RCC 7860 (cell line): ENCODE results near the gene HMGXB3.

Source experiments
- DNase-seq: peaks from one replicate; pipeline ENCODE4 v3.0.0-alpha.2; 2015; ENCODE audit warnings: low spot score
- FAIRE-seq: peaks from 2 replicates; lab custom pipeline; 2012; peaks lifted over from hg19 to GRCh38; lab: Jason Lieb, UNC

HMGXB3 gene

DNA sequence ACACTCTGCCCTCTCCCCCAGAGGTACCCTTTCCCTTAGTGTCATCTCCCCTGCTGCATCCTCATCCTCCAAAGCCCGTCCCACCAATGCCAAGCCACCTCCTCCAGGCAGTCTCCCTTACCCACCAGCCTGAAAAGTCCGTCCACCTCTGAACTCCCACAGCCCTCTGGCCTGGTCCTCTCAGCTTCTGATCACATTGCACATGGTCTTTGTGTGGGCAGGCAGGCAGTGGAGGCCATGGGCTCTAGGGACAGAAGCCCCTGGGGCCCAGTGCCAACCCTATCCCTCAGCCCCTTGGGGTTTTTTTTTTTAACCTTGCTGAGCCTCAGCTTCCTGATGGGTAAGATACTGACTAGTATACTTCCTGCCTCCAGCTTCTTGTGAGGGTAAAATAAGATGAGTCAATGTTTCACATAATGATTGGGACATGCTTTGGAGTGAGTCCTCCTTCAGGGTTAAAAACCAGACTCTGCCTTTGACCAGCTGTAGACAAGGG is 66.4 kb downstream of the HMGXB3 start:
- DNase-seq (peak; percentile 73), FAIRE-seq (peak; percentile 80)

DNA sequence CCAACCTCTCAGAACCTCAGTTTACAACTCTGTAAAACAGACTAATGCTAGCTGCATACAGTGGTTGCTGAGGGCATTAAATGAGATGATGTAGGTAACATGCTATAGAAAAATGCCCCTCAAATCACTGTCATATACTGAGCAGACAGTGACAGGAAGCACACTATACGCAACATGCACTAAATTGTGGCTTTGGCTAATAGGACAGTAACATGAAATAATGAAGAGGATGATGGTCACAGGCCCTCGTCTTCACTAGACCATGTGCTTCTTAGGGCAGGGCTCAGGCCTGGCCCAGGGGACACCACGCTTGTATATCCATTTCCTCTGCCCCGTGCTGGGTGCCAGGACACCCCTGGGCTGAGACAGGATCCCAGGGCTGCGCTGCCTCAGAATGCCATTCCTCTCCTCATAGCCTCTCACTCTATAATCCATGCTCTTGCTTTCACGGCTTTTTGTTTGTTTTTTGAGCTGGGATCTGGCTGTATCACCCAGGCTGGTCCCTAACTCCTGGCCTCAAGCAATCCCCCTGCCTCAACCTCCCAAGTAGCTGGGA is 66.9 kb downstream of the HMGXB3 start:
- FAIRE-seq (no peak), DNase-seq (no peak)

DNA sequence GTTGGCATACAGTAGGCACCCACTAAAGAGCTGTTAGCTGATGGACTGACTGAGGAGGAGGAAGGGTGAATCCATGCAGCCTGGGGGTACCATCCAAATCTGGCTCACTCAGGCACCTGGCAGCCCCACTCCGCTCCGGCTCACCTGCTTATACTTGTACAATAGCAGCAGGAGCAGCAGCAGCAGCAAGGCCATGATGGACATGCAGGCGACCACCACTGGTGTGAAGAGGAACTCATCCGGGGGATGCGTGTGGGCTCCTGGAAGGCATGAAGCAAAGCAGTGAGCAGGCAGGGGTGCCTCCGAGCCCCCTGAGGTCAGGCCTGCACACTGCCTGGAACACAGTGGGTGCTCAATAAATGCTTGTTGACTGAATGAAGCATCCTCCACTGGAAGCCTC is 67.5 kb downstream of the HMGXB3 start:
- no peak for DNase-seq
- FAIRE-seq = no peak

DNA sequence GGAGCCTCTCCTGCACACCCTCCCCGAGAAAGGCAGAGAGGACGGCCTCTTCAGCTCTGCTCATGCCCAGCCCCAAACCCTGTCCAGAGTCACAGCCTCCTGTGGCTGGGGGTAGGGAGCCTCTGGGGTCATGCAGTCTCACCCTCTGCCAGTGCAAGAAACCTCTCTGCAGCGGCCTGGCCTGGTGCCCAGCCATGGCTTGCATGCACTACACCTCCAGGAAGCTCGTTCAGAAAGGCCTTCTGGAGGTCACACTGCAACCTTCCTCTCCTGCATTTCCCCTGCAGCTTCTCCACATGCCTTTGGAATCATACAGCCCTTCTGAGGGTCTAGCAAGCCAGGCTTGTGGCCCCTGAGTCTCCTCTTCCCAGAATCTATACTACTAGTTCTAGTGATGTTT is 67.9 kb downstream of the HMGXB3 start:
- no peak for DNase-seq
- no peak for FAIRE-seq

DNA sequence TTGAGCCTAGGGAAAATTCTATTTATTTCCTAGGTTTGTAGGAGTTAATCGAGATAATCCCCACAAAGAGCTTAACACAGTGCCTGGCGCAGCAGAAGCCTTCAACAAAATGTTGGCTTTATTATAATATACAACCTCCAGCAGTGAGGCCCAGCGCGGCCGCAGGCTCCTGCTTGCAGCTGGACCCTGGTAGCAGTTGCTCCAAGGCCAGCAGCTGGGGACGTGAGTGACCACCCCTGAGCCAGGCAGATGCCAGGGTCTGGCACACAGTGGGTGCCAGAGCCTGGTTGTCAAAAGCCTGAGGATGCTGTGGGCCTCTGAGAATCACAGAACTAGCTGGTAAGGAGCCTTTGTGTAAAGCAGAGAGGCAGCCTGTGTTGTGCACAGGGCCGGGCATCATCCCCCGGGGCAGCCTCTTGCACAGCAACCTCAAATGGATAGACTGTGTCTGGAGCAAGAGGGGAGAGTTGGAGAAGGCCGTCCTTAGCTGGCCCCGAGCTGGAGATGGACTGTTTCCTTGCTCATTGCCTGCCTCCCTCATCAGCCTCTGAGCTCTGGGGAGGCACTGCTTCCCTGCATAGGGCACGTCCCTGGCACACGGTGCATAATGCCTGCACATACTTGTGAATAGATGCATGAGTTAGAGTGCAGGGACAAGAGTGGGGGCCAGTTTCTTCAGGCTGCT is 68.6 kb downstream of the HMGXB3 start:
- FAIRE-seq = no peak

DNA sequence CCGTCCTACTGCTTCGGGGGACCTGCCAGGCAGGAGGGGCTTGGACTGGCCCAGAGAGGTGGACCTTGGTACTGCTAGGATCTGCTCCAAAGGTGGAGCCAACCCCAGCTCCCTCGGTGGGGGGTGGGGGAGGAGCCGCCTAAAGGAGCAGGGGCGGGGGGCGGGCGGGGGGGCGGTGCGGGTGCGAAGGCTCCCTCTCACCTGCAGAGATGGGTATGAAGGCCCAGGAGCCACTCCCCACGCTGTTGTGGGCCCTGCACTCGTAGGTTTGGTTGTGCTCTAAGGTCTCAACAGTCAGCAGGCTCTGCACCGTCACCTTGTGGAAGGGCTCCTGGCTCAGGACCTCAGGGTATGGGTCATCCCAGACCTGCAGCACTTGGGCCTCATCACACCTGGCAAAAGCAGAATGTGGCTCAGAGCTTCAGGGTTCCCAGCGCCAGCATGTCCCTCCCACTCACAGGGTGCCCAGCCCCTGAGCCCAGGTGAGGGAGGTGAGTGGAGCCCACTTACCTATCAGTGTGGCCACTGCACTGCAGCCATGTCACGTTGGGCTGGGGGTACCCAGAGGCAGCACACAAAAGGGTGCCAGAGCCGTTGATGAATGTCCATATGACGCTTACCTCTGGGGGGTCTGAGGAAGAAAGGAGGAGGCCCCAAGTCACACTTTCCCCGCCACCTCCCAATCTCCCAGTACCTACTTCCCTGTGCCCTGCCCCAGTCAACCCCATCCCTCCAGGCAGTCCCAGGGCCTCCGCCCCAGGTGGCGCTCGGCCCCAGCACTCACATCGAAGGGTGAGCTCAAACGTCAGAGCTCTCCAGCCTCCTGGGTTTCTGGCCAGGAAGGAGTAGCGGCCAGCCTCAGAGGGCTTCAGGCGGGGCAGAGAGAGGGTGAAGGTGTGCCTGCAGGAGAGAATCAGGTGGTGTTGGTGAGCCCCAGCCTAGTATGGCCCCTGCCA is 69.4 kb downstream of the HMGXB3 start:
- no peak for DNase-seq
- no peak for FAIRE-seq

More for the DNA sequence above, 68.6 kb downstream of the HMGXB3 start:
- no peak for DNase-seq

DNA sequence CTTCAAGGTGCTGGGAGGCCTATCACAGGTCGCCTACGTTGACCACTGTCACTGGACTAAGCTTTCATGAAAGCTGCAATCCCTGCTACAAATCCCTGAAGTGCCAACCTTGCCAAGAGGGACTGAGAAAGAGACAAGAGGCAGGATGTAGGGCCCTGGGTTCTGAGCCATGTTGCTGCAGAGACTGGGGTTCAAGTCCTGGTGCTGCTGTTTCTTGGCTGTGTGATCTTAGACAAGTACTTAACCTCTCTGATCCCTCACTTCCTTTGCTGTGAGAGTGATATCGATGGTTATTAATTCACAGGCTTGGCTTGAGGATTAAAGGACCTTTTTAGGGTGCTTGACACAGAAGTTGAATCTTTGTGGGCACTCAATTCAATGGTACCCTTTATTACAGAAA is 70.3 kb downstream of the HMGXB3 start:
- FAIRE-seq (no peak), DNase-seq (no peak)

DNA sequence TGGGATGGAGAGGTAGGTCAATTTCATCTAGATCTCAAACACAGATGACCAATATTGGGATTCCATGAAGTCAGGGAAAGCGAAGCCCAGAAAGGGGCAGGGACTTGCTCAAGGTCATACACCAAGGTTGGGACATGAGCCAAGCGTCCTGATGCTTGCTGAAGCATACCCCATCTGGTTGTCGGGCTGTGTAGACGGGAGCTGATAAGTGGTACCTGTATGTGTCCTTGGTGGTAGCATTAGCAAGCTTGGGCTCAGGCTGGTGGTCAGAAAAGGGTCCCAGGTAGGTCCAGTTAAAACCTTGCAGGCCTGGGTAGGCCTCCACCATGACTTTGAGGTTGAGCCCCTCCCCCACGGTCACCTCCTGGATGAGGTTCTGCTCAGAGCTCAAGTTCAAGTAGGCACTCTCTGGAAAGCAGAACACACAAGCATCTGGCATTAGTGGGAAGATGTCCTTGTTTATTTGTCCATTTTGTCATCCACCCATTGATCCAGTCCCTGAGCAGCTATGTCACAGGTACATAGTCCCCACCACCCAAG is 72.6 kb downstream of the HMGXB3 start:
- FAIRE-seq = no peak
- DNase-seq = no peak

DNA sequence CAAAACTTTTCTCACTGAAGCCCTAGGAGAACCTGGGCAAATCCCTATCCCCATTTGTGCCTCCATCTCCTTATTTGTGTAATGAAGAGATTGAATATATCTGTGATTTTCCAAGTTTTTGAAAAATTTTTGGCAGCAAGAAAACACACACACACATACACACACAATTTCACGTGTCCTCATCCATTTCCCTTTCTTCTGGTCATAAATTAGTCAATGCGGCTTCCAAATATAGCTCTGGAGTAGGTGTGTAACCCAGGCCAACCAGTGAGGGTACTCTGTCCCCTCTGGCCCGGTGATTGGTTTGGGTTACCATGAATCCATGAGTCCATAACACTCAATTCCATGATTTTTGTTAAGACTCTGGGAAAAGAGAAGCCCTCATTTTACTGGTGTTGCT is 73.1 kb downstream of the HMGXB3 start:
- no peak for DNase-seq
- no peak for FAIRE-seq

DNA sequence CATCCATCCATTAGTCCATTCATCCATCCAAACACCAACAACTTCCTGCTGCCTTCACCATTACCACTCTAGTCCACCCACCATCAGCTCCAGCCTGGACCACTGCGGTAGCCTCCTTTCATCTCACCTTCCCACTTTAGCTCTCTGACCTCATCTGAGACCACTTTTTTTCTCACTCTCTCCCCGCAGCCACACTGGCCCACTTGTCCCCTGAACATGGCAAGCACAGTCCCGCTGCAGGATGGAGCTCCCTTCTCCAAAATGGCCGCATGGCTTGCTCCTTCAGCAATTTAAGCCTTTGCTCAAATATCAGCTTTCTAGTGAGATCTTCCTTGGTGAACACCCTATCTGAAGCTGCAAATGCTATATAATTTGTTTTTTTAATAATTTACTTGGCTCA is 74.7 kb downstream of the HMGXB3 start:
- FAIRE-seq = no peak
- no peak for DNase-seq

DNA sequence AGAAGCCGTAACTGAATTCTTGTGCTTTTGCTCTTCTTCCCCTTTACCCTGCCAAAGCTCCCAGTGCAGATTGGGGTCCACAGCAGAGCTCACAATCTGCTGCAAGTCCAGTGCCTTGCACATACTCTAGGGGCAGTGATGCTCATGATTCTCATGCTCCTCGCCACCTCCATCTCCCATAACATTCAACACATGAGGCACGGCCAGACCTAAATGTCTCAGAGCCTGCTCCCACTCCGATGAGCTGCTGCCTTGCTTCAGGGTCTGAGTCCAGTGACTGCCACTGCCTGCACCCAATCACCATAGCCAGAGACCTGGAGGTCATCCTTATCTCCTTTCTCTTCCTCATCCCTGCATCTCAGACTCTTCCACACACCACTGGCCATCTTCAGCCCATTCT is 75.3 kb downstream of the HMGXB3 start:
- FAIRE-seq (no peak), DNase-seq (no peak)

DNA sequence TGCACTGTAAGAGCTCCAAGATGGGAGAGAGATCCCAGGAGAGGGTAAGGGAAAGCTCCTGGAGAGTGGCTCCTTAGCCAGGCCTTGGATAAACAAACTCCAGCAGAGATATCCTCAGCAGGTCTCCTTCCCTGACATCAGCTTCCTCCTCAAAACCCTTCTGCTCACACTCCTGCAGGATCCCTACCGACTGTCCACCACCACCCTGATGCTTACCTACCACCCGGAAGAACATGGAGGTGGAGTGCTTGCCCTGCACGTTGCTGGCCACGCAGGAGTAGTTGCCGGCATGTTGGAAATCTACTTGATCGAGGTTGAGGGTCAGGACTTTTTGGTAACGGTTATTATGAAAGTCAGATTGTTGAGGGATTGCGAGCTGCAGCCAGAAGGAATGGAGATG is 76.5 kb downstream of the HMGXB3 start:
- FAIRE-seq = no peak
- no peak for DNase-seq

DNA sequence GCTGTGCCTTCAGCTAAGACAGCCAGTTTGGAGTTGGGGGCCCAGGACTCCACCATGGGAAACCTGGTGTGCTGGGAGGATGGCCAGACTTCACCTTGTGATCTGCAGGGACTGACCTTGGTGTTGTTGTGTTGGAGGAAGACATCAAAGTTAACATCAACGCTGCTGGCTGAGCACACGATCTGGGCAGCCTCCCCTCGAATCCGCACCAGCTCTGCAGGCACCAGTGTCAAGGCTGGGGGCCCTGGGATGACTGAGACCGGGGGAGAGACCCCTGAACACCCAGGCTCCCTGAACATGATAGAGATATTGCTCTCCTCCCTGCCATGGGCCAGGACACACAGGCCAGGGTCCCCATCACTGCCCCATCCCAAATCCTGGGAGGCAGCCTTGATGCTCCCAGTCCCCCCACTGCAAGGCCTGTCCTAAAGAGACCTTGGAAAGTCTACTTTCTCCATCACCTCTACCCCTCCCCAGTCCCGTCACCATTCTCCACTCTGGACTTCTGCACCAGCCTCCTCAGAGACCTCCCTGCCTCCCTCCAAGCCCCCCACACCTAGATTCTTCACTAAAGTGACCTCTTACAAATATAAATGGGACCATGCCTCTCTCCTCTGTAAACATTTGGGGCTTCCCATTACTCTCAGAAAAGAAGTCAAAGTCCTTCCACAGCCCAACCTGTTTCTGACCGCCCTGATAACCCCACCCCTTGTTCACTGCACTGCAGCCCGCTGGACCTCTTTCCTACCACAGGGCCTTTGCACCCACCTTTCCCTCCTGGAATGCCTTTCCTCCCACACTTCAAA is 77.7 kb downstream of the HMGXB3 start:
- no peak for DNase-seq
- FAIRE-seq = no peak

DNA sequence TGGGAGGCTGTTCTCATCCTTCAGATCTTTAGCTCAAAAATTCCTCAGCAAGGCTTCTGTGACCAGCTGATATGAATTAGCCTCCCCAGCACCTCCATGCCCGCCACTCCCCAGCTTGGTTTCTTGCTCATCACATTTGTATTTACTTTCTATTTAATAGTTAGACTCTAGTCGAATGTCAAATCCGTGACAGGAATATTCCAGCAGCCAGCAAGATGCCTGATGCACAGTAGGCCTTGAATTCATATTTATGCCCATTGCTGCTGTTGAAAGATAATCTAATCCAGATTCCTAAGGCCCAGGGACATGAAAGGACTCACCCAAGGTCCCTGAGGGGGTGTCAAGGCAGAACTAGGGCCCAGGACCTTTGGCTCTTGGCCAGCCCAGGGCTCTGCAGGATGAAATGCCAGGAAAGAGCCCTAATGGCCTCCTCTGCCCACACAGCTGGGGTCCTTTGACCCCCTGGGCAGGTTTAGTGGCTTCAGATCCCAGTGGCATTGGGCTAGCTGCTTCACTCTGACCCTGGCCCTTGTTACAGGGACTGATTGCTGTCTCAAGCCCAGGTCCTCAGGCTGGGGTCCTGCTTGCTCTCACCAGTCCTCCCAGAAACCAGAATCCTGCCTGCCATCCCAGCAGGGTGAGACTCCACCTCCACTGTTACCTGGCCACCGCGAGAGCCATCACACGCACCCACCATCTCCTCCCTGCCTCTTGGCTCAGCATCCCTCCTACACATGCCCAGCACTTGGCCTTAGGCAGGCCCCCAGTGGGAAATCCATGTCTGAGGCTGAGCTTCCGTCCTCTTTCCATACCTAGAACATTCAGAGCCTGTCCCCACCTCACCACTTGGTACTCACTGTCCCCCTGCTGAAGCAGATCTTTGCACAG is 78.5 kb downstream of the HMGXB3 start:
- no peak for DNase-seq
- FAIRE-seq = no peak

DNA sequence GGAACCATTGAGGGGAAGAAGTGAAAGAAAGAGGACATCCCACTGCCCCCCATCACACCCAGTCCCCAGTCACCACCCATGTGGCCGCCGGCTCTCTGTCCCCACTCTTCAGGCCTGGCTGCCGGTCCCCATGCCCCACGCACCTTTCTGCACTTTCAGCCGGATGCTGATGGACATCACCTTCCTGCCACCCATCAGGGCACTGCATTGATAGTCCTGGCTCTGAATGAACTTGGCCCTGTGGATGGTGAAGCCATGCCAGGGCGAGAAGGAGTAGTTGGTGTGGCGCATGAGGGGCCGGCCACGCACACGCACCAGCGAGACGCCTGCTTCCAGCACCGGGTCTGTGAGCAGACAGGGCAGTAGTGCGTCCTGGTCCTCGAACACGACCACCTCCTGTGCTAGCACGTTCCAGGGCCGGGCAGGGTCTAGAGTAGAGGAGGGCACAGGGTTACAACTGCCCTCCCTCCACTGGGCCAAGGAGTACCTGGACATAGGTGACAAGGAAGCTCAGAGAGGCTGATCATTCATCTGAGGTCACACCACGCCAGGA is 79.4 kb downstream of the HMGXB3 start:
- FAIRE-seq = no peak

DNA sequence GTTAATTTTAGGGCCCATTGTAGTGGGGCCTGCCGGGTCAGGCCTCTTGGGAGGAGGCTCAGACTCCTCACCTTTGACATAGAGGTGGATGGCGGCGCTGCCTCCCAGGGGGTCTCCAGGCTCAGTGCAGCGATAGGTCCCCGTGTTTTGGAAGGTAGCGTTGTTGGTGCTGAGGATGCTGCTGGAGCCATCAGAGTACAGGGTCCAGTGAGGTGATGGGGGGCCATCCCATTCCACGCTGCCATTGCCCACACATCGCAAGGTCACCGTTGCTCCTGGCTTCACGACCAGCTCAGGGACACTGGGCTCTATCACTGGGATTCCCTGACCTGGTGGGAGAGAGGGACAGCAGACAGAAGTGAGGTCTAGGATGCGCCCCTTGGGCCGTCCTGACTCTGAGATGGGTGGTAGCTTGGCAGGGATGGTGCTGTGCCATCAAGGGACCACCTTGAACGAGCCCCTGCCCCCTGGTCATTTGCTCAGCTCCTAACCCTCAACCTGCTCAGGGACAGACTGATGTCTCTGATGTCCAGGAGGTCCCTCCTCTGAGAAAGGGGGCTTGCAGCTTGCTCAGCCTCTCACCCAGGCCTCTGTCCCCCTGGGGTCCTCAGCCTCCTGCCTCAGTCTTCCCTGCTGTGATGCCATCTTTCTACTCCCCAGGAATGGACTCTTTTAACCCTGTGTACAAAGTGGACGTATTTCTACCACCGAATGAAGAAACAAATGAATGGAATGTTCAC is 80.3 kb downstream of the HMGXB3 start:
- DNase-seq (no peak), FAIRE-seq (no peak)

More for the DNA sequence above, 79.4 kb downstream of the HMGXB3 start:
- DNase-seq = no peak

DNA sequence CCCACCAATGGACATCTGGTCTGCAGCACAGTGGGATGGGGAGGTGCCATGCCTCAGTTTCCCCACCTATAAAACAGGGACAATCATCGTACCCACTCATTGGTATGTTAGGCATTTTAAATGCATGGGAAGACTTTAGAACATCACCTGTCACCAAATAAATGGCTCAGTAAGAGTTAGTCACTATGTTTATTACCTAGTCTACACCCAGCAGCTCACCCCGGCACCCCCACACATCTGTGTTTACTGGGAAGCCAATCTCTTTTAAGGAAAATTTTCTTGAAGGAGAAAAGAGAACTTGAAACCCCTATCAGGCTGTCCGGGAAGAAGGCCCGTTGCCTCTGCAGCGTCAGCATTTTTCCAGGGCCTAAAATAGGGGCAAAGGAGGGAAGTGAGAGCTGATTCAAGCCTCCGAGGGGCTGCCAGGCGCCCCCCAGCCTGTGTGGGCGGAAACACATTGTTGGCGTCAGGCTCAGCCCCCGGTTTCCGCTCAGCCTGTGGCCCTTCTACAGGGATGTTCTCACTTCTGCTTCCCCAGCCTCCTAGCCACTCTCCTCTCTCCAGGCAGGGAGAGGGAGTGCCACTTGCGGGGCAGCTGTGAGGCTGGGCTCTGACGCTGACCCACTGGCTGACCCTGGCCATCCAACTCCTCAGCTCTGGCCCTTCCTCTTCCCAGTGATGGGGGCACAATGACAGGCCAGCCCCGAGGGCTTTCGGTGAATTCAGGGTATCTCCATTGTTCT is 81.2 kb downstream of the HMGXB3 start:
- no peak for FAIRE-seq
- no peak for DNase-seq

DNA sequence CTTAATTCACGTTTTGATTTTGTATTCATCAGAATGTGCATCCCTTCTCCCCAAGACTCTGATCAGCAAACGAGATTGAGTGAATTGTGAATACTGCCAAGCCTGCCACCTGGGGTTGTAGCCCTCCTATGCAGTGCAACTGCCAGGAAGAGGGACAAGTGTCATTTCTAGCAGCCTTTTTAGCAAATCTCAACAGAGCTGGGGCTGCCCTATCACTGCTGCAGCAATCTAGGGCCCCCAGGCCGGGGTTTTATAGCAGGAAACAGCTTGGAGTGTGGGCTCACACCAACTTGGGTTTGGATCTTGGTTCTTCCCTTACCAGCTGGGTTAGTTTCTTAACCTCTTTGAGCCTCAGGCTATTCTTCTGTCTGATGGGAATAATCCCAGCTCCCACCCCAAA is 81.8 kb downstream of the HMGXB3 start:
- FAIRE-seq (no peak), DNase-seq (no peak)
